GM21390 (cell line): ENCODE data around the gene STK32C.
"Not testable (repeated sequence)": the region's sequence is repeated elsewhere in the genome, so short reads cannot be mapped to it uniquely, and the experiment has no call there.

Source experiments
- ATAC-seq: cut with Tn5 transposase; IDR thresholded peaks from one replicate; pipeline ENCODE4 v1.9.1; 2021; ENCODE audit not compliant: unreplicated experiment

Gene STK32C

DNA sequence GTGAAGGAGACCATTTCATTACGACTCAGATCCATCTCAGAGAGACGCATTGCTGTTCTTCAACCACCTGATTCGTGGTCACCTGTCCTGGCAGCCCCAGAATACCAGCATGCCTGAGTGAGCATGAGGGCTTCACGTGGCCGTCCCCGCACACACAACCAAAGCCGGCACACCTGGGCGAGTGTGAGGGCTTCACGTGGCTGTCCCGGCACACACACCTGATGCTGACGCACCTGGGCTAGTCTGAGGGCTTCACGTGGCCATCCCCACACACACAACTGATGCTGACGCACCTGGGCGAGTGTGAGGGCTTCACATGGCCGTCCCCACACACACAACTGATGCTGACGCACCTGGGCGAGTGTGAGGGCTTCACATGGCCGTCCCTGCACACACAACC, 86.8 kb downstream of the STK32C start:
- ATAC-seq, result not testable (repeated sequence)

DNA sequence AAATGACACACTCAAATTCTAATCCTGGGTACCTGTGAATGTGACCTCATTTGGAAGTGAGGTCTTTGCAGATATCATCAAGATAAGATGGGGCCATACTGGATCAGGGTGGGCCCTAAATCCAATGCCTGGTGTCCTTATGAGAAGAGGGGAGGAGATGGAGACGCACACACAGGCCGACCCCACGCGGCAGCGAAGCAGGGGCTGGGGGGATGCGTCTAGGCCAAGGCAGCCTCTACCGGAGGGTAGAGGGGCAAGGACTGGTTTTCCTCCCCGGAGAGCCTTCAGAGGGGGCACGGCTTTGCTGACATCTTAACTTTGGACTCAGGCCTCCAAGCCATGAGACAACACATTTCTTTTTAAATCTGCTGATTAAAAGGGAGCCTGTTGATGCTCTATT, 87.7 kb downstream of the STK32C start:
- ATAC-seq, result no peak

DNA sequence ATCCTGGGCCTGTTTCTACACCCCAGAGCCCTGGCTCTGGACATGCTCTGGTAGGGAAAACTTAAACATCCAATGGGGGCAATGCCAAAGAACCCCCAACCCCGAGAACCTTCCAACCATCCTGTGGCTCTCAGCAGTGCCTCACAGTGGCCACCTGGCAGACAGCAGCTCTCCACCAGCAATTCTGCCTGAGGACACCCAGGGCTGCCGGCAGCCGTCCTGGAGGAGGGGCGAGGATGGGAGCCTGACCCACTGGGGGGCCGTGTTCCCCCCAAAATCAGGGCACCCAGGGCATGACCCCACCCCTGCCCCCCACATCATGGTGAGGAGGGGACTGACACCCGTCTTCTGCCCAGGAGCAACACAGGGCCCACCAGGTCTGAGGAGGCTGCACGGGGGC, 88.3 kb downstream of the STK32C start:
- no peak for ATAC-seq

DNA sequence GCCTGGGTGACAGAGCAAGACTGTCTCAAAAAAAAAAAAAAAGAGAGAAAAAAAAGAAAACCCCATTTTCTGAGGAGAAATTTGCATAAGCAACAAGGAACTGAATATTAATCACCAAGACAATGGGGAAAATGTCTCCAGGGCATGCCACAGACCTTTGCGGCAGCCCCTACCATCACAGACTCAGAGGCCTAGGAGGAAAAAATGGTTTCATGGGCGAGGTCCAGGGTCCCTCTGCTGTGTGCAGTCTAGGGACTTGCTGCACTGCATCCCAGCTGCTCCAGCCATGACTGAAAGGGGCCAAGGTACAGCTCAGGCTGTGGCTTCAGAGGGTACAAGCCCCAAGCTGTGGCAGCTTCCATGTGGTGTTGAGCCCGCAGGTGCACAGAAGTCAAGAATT, 91.3 kb downstream of the STK32C start:
- ATAC-seq, result not testable (repeated sequence)

DNA sequence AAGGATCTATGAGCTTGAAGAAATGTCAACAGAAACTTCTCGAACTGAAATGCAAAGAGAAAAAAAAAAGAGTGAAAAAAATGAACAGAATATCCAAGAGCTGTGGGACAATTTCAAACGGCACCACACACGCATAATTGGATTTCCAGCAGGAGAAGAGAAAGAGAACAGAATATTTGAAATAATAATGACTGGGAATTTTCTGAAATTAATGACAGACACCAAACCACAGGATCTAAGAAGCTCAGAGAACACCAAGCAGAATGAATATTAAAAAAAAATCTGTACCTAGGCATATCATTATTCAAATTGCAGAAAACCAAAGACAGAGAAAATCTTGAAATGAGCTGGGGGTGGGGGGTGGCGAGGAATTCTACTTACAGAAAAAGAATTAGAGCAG, 93.8 kb downstream of the STK32C start:
- ATAC-seq, result no peak

DNA sequence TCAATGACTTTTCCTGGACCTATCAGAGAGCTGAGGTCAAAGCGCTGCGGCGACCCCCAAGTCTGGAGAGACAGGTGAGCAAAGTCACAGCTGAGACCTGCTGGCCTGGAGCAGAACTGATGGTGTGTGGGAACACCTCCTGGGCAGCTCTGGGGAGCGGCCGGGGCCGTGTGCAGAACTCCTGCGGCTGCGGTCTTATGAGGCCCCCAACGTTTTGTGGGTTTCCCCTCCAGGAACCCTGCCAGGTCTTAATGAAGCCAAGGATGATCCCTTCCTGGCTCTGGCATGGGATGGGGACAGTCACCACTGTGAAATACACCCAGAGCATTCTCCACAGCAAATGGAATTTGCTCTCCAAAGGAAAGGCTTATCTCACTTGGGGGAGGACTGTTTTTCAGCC, 94.9 kb downstream of the STK32C start:
- ATAC-seq, result no peak

DNA sequence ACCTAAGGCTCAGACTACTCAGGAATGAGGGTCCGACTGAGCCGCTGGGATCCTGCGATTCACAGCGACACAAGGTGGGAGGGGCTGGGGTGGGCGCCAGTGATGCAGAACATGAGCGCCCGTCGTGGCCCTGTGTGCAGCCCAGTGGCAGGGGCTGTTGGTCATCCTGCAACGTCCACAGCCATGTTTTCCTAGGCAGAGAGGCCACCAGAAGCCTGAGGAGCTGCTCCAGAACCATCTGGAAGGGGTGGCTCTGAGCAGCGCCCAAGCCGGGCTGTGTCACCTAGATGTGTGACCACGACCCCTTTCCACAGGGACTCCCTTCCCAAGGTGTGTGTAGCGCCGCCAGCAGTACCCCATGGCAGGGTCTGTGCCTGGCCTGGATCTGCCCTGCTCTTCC, 96.5 kb downstream of the STK32C start:
- ATAC-seq, result no peak

DNA sequence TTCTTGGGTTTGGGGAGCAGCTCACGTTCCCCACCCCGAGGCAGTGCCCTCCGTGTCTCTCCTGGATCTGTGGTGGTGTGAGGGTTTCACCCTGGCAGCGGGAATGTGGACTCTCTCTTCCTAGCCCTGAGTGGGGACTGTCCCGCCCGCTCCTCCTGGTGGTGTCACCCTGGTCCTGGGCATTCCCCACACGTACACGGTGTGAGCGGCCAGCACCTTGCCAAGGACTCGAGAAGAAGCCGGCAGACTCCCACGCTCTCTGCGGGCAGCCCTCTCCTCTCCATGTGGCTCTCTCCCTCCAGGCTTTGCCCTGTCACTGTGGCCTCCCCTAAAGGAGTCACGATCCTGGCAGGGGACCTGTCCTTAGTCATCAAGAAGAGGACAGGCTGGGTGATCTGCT, 97.0 kb downstream of the STK32C start:
- no peak for ATAC-seq

DNA sequence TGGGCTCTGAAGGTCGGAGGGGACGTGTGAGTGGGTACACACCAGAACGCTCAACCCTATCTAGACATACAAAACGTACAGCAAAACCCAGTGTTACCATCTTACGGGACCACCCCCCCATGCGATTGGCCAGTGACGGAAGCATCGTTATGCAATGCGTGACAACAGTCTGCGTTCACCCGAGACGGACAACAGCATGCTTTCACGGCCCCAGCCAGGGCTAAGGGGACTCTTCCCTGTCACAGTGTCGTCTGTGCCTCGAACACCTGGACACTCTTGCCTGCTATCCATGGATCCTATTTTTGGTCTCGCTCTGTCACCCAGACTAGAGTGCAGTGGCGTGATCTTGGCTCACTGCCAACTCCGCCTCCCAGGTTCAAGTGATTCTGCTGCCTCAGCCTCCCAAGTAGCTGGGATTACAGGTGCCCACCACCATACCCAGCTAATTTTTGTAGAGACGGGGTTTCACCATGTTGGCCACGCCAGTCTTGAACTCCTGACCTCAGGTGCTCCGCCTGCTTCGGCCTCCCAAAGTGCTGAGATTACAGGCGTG, 97.7 kb downstream of the STK32C start:
- no peak for ATAC-seq

DNA sequence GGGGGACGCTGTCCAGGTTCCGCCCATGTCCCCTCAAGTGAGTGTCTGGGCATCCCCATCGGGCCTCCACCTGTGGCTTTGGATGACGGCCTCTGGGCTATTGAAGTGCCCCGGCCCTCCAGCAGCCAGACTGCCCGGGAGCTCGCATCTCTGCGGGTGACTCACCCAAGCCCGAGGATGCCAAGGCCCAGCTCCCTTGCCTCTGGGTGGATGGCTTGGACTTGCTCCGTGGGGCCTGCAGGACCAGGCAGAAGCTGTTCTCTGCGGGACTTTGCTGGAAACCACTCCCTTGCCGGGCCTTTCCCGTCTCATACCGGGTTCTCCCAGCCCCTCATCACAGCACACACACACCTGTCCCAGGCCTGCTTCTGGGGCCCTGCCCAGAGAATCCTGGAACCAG, 98.6 kb downstream of the STK32C start:
- ATAC-seq, result no peak

DNA sequence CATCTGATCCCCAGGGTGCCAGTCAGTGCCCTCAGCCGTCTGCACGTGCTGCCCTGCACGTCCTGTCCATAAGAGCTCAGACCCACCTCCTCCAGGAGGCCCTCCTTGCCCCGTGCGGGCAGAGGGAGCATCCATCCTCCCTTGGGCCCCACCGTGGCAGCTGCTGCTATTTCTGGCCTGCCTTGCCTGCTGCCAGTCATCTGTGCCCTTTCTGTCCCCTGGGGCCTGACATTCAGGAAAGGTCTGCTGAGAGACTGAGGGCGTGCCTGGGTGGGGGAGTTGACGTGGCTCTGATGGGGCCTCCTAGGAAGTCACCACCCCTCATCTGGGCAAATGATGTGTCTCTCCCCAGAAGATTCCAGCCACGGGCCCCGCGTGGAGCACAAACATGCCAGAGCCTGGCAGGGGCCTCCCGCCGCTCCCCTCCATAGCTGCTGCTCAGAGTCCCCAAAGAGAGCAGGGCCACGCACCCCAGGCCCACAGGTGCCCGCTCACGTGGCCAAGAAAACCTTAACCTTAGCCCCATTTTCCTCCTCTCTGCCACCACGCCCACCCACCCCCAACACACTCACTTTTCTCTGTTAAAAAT, 99.2 kb downstream of the STK32C start:
- ATAC-seq, result no peak

DNA sequence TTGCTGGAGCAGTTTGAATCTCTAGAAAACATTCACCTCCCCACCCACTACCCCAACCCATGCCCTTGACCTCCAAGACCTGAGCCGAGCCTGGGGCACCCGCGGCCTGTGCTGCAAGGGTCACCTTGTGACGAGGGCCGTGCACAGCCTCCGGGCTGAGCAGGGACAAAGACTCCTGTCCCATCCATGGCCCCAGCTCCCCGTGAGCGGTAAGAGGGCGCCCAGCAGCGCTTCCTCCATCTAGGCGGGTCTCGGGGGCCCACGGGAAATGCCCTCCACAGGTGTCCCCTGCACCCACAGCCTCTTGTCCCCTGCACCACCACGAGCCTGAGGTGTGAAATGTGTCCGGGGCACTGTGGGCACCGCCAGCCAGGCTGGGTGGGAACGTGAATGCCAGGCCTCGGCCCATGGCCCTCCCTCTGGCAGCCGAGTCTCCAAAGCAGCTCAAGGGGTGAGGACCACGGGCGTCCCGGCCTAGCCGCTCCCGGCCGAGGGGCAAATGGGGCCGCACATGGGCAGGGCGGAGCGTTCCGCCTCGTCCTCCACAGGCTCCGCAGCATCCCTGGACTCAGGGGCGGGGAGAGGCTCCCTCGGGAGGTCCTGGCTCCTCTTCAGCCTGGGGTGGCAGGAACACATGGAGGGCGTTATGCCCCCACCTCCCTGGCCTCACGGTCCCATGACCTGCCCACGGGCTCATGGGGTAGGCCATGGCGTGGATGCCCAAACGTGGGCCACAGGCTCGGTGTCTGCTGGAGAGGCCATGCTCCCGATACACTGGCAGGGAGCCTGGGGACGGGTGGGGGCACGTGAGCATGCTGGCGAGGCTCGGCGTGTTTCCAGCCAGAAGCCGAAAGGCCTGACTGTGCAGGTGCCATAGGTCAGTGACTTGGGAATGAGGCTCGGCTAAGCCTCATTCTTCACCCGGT, 100.0 kb downstream of the STK32C start:
- no peak for ATAC-seq

DNA sequence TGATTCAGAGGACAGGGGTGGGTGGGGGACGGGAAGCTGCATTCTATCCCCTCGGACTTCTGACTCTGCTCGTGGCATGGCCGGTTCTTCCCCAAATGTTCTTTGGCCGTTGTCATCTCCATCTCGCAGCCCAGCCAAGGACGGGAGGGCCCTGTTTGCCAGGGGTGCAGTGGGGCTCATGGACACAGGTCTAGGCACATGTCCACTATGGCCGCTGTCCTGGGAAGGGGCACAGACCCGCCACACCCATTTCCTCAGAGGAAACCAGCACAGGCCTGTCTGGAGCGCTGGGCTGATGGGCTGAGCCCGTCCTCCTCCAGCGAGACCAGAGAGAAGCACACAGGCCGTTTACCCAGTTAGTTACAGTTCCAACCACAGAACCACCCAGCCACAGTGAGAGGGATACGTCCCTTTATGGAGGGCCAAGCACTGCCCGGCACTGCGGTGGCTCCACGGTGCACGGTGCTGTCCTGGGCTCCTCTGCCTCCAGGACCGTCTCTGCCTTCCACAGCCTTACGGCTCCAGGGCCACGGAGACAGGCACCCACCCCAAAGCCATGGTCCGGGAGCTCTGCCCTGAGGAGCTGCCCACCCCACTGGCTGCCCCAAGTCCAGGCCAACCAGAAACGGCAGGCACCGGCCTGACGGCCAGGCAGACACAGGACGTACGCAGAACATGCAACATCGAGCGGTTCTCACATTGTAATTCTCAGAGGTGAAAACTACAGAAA, 100.8 kb downstream of the STK32C start:
- no peak for ATAC-seq

DNA sequence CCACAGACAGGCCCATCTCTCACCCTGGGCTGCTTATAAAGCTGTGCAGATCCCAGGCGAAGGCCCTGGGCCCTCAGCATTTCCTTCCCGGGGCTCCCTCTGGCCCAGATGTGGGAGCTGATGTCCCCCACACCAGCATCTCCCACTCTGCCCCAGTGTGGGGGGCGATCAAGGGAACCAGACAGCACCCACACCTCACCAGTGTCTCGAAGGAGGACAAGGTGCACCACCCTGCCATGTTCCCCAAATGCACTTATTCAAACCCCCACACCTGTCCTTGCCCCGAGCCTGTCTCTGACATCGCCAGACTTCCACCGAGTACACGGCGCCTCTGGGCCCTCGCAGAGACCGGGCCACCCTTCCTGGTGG, 101.4 kb downstream of the STK32C start:
- ATAC-seq, result no peak

DNA sequence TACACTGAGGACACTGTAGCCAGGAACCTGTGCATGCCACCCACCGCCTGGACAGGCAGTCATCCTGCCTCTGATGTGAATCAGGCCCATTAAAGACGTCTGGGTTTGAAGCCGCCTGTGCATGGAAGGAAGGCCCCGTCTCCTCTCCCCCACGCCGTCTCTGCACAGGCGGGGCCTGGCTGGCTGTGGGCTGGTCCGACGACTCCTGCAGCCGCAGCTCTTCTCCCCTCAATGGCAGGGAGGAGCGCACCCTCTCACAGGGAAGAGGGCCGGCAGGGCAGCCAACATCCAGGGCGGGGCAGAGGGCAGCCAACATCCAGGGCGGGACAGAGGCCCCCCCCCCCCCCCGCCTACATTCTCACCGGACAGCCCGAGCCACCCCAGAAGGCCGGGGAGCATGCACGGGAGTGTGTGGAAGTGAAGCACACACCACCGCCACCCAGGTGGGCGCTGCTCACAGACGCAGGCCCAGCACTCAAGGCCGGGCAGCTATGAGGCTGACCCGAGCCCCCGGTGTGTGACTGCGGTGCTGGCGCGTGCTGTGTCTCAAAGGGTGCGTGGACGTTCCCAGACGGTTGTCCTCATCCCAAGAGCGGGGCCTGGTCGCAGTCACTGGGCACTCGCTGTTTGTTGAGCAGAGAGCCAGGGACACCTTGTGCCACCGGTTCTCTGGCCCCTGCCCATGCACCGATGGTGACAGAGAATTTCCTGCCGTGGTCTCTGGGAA, 101.9 kb downstream of the STK32C start:
- no peak for ATAC-seq

DNA sequence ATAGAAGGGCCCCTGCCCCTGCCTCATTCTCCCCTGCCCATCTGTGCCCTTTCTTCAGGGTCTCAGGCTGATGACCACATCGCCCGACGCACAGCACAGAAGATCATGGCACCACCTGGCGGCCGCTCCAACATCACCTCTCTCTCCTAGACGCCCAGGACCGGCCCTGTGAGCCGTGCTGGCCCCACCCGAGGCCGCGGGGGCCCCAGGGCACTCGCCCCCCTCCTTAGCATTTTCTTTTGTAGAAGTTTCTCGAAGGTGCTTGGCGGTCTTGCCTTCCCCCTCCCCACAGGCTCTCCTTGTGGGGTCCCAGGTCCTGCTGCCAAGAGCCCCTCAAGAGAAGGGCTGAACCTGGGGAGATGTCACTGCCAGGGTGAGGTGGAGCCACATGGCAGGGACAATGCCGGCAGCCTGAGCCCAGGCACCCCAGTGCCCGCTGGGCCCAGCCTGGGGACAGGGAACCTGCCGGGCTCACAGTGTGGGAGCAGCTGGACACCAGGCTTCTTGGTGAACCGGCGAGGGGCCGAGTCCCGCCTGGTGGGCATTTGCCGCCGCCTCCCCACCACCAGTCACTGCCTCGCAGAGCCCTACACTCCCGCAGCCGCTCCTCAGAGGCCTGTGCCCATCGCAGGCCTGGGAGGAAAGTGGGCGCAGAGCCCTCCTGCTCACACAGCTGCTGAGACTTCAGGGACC, 102.8 kb downstream of the STK32C start:
- no peak for ATAC-seq

DNA sequence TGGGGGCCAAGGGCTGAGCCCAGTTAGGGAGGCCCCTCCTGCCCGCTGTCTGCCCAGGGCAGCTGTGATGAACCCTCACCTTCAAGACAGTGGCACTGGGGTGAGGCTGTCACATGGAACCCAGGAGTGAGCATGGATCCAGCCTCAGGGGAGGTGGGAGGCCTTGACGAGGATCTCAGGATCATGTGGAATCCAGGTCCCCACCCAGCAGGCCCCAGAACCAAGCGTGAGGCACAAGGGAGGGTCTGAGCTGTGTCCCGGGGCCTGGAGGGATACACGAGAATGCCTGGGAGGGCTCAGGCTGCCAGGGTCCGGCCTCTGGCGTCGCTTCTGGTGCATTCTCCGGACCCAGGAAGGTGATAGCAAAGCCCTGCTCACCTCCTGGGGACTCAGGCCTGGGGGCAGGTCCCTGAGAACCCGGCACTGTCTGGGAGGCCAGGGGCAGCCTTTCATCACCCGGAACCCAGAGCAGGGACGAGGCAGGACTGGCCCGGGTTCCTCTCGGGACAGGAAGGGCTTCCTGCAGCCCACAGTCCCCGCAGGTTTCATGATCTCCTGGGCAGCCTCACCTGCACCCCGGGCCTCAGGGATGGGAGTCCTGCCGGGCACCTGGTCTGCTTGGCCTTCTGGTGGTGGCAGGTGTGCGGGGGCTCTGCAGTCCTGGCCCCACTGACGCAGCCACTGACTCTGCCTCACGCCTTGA, 103.5 kb downstream of the STK32C start:
- ATAC-seq, result no peak

DNA sequence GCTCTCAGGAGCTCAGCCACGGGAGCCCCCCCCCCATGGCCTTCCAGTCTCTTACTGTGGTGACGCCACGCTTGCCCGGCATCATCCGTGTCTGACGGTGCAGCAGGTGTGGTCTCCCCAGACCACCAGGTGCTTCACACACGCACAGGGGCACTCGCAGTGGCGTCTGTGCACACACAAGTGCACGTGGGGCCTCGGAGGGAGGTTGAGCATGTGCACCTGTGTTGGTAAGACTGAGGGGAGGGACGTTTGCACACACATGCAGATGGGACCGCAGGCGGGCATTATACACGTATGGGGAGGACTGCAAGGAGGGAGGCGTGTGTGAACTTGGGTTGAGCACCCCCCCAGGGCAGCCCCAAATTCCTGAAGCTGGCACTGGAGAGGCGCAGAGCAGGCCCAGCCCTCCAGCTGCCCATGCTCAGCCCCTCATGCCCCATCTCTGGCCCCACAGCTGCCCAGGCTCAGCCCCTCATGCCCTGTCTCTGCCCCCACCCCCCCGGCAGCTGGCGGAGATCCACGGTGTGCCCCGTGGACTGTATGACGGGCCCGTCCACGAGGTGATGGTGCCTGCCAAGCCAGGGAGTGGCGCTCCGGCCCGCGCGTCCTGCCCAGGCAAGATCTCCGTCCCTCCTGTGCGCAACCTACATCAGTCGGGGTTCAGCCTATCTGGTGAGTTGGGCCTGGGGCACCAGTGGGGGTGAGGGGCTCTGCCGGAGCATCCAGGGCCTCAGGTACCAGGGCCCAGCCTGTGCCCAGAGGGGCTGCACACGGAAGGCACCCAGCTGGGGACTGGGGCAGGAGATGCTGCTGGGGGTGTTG, 104.3 kb downstream of the STK32C start:
- ATAC-seq, result no peak
